Neural cell (in vitro differentiated cells): ENCODE results near the gene OSBPL2. TPM values are rescaled to one million over a fixed set of nuclear protein-coding genes. Genes with fewer than 3 reads are reported as not detected.

Experiments
- H2AFZ ChIP-seq: fragments of 200-600, 300-800 bp; sonication (generic), shearing (Covaris generic); 2 replicates; pipeline ENCODE4 v1.6.0; 2014; ENCODE audit warnings: low read depth, mild to moderate bottlenecking, antibody characterized with exemption, low read length, moderate library complexity
- H3F3A ChIP-seq: fragments of 200-600 bp; shearing (Covaris generic); 2 replicates; pipeline ENCODE4 v1.6.1; 2016; ENCODE audit warnings: mild to moderate bottlenecking, moderate library complexity, mixed read lengths, antibody characterized with exemption, low read length; ENCODE audit not compliant: insufficient read depth, poor library complexity, severe bottlenecking
- H3K27ac ChIP-seq: fragments of 200-600, 300-800 bp; sonication (generic), shearing (Covaris generic); 2 replicates; pipeline ENCODE4 v1.5.1; 2014; ENCODE audit warnings: mild to moderate bottlenecking, low read length, moderate library complexity
- H3K27me3 ChIP-seq: fragments of 300-800, 200-600 bp; sonication (generic), shearing (Covaris generic); 2 replicates; pipeline ENCODE4 v1.6.0; 2014; ENCODE audit warnings: mild to moderate bottlenecking, low read depth, low read length, moderate library complexity; ENCODE audit not compliant: insufficient read depth
- H3K36me3 ChIP-seq: fragments of 300-800, 200-600 bp; sonication (generic), shearing (Covaris generic); 2 replicates; pipeline ENCODE4 v1.5.1; 2014; ENCODE audit warnings: mild to moderate bottlenecking, antibody characterized with exemption, low read length, moderate library complexity; ENCODE audit not compliant: insufficient read depth
- H3K4me2 ChIP-seq: fragments of 300-800, 200-600 bp; sonication (generic), shearing (Covaris generic); 2 replicates; pipeline ENCODE4 v1.6.0; 2014; ENCODE audit warnings: mild to moderate bottlenecking, low read length
- H3K4me3 ChIP-seq: fragments of 300-800, 200-600 bp; sonication (generic), shearing (Covaris generic); 2 replicates; pipeline ENCODE4 v1.5.1; 2014; ENCODE audit warnings: mild to moderate bottlenecking, low read length, moderate library complexity
- H3K79me2 ChIP-seq: fragments of 200-600 bp; shearing (Covaris generic); replicated peaks from 2 replicates; pipeline ENCODE4 v1.6.0; 2014; ENCODE audit warnings: mild to moderate bottlenecking, low read length, moderate library complexity; ENCODE audit not compliant: insufficient read depth
- H3K9ac ChIP-seq: fragments of 300-800, 200-600 bp; sonication (generic), shearing (Covaris generic); 2 replicates; pipeline ENCODE4 v1.6.1; 2016; ENCODE audit warnings: mild to moderate bottlenecking, low read length, mixed read lengths
- H3K9me2 ChIP-seq: fragments of 200-600 bp; shearing (Covaris generic); 2 replicates; pipeline ENCODE4 v1.6.1; 2016; ENCODE audit warnings: mild to moderate bottlenecking, low read length, mixed read lengths; ENCODE audit not compliant: insufficient read depth
- H3K9me3 ChIP-seq: fragments of 200-600, 300-800 bp; sonication (generic), shearing (Covaris generic); 2 replicates; pipeline ENCODE4 v1.6.1; 2016; ENCODE audit warnings: mild to moderate bottlenecking, mixed run types, low read length, moderate library complexity, mixed read lengths
- H4K20me1 ChIP-seq: fragments of 200-600 bp; shearing (Covaris generic); 2 replicates; pipeline ENCODE4 v1.6.1; 2016; ENCODE audit warnings: mild to moderate bottlenecking, mixed run types; ENCODE audit not compliant: insufficient read depth
- CTCF ChIP-seq: fragments of 450-650 bp; IDR thresholded peaks from 2 replicates; pipeline ENCODE4 v1.5.1; 2014; ENCODE audit warnings: antibody characterized with exemption, mild to moderate bottlenecking, moderate library complexity; ENCODE audit not compliant: poor library complexity, severe bottlenecking
- EP300 ChIP-seq: fragments of 450-650 bp; conservative IDR thresholded peaks from 2 replicates; pipeline ENCODE4 v1.6.1; 2014; ENCODE audit warnings: antibody characterized with exemption, mild to moderate bottlenecking, moderate library complexity; ENCODE audit not compliant: poor library complexity, severe bottlenecking
- EZH2 ChIP-seq: fragments of 200-600, 300-800 bp; shearing (Covaris generic), sonication (generic); IDR thresholded peaks from 2 replicates; pipeline ENCODE4 v1.6.1; 2014; ENCODE audit warnings: antibody characterized with exemption, low read length, borderline replicate concordance, mild to moderate bottlenecking; ENCODE audit not compliant: insufficient read depth, poor library complexity, severe bottlenecking
- MXI1 ChIP-seq: fragments of 450-650 bp; conservative IDR thresholded peaks from 2 replicates; pipeline ENCODE4 v1.6.1; 2014; ENCODE audit warnings: antibody characterized with exemption, mild to moderate bottlenecking; ENCODE audit not compliant: poor library complexity, severe bottlenecking
- POLR2AphosphoS5 ChIP-seq: IDR thresholded peaks from 2 replicates; pipeline ENCODE4 v1.6.1; 2012
- RAD21 ChIP-seq: fragments of 450-650 bp; conservative IDR thresholded peaks from 2 replicates; pipeline ENCODE4 v1.6.1; 2014; ENCODE audit warnings: antibody characterized with exemption, mild to moderate bottlenecking, moderate library complexity
- REST ChIP-seq: IDR thresholded peaks from 2 replicates; pipeline ENCODE4 v1.6.1; 2012; ENCODE audit warnings: borderline replicate concordance
- SMC3 ChIP-seq: fragments of 450-650 bp; conservative IDR thresholded peaks from 2 replicates; pipeline ENCODE4 v1.6.1; 2014; ENCODE audit warnings: antibody characterized with exemption, mild to moderate bottlenecking, moderate library complexity; ENCODE audit not compliant: poor library complexity
- TAF1 ChIP-seq: IDR thresholded peaks from 2 replicates; pipeline ENCODE4 v1.6.1; 2012; ENCODE audit warnings: low read depth
- polyA plus RNA-seq: library from polyadenylated mRNA; depleted of rRNA; stranded (reverse); fragments of >200 nt; gene quantifications from 2 replicates; pipeline ENCODE4 v1.2.3, GENCODE V29; 2014

OSBPL2 gene
- polyA plus RNA-seq, 1 donor from 2014 or later = 41.5 TPM

GRCh38 chr20:62203378-62204030 lies 34.8 kb upstream of the OSBPL2 start:
- Histone ChIP-seq H3K9me2 (no peaks in the 10 kb centered on the region), H4K20me1 (no peaks in the 10 kb centered on the region), H3K79me2 (no peaks in the 10 kb centered on the region), H3K4me3 (no peak overlapping the region), H3F3A (no peaks in the 10 kb centered on the region), H3K27ac (no peak overlapping the region), H3K36me3 (no peaks in the 10 kb centered on the region), H3K9ac (no peak overlapping the region), H3K9me3 (no peaks in the 10 kb centered on the region), H2AFZ (no peak overlapping the region), H3K27me3 (no peaks in the 10 kb centered on the region), H3K4me2 (no peak overlapping the region)
- TF ChIP-seq REST (no peak), RAD21 (no peak), SMC3 (no peak), EP300 (no peak), POLR2AphosphoS5 (no peak), TAF1 (no peak), EZH2 (no peak), CTCF (no peak), MXI1 (no peak)

GRCh38 chr20:62205618-62206387 lies 32.5 kb upstream of the OSBPL2 start:
- Histone ChIP-seq H3K79me2 (no peaks in the 10 kb centered on the region), H3K27ac (no peak overlapping the region)

More at GRCh38 chr20:62205618-62206387, 32.5 kb upstream of the OSBPL2 start:
- Histone ChIP-seq H4K20me1 (no peaks in the 10 kb centered on the region), H3K27me3 (no peaks in the 10 kb centered on the region), H3K9me2 (no peaks in the 10 kb centered on the region), H3K4me3 (no peak overlapping the region), H3K4me2 (no peak overlapping the region), H3F3A (no peaks in the 10 kb centered on the region), H2AFZ (no peak overlapping the region), H3K36me3 (no peaks in the 10 kb centered on the region), H3K9ac (no peak overlapping the region), H3K9me3 (no peaks in the 10 kb centered on the region)
- no peak for TF ChIP-seq EP300
- no peak for TF ChIP-seq TAF1
